HEK293 (cell line): ENCODE results near the gene C22orf15.

Experiments
- CTCF ChIA-PET: fragments of 350-600 bp; formaldehyde crosslinking; extraction: SDS; loops from one replicate; lab custom pipeline; 2021; ENCODE audit warnings: antibody characterized with exemption; lab: Yijun Ruan, JAX
- POLR2A ChIA-PET: fragments of 300-600 bp; formaldehyde crosslinking; extraction: SDS; loops from one replicate; lab custom pipeline; 2020; ENCODE audit warnings: antibody characterized with exemption, inconsistent platforms; lab: Yijun Ruan, JAX
- H3K27ac ChIP-seq: fragments of 200-500 bp; sonication (Bioruptor generic); 2 replicates; pipeline ENCODE4 v1.5.1; 2014; ENCODE audit warnings: low read depth, low read length, control low read depth, inconsistent platforms; ENCODE audit errors: extremely low read depth
- H3K36me3 ChIP-seq, 2 experiments: fragments of 200-500 bp in 1 of 2; sonication (Bioruptor generic) in 1 of 2; 1 replicate in 1 of 2; 2 replicates in 1 of 2; pipeline ENCODE4 v1.5.1; 2014 to 2017; ENCODE audit warnings: inconsistent platforms in 2 of 2, low read length in 2 of 2; ENCODE audit not compliant: control insufficient read depth in 2 of 2, insufficient read depth in 1 of 2
- H3K4me1 ChIP-seq: fragments of 200-500 bp; sonication (Bioruptor generic); 2 replicates; pipeline ENCODE4 v1.5.1; 2014; ENCODE audit warnings: mild to moderate bottlenecking, low read length, inconsistent platforms; ENCODE audit not compliant: control insufficient read depth, insufficient read depth
- H3K4me3 ChIP-seq: 2 replicates; pipeline ENCODE4 v1.5.1; 2011; ENCODE audit warnings: low read depth, mild to moderate bottlenecking, control low read depth, low read length, moderate library complexity
- H3K9me3 ChIP-seq: fragments of 200-500 bp; sonication (Bioruptor generic); 2 replicates; pipeline ENCODE4 v1.5.1; 2014; ENCODE audit warnings: low read depth, low read length, inconsistent platforms; ENCODE audit not compliant: control insufficient read depth, insufficient read depth
- ATF2 ChIP-seq: fragments of 450-650 bp; formaldehyde crosslinking; IDR thresholded peaks from 2 replicates; pipeline ENCODE4 v1.5.1; 2016; ENCODE audit warnings: missing biosample characterization, missing genetic modification characterization, low read depth
- BCL11B ChIP-seq: fragments of 450-650 bp; formaldehyde crosslinking; IDR thresholded peaks from 2 replicates; pipeline ENCODE4 v1.5.1; 2016; ENCODE audit warnings: low read depth, missing biosample characterization, missing genetic modification characterization
- CTCF ChIP-seq: fragments of 450-650 bp; formaldehyde crosslinking; IDR thresholded peaks from 2 replicates; pipeline ENCODE4 v1.5.1; 2016; ENCODE audit warnings: missing biosample characterization, missing genetic modification characterization
- EGR2 ChIP-seq: fragments of 450-650 bp; formaldehyde crosslinking; IDR thresholded peaks from 2 replicates; pipeline ENCODE4 v1.5.1; 2016; ENCODE audit warnings: low read depth, missing biosample characterization, missing genetic modification characterization
- ELK4 ChIP-seq: IDR thresholded peaks from 2 replicates; pipeline ENCODE4 v1.6.1; 2011; ENCODE audit warnings: mild to moderate bottlenecking, low read depth, low read length, borderline replicate concordance
- IKZF3 ChIP-seq: fragments of 450-650 bp; IDR thresholded peaks from 2 replicates; pipeline ENCODE4 v1.5.0; 2018; ENCODE audit warnings: missing biosample characterization, mild to moderate bottlenecking, missing genetic modification characterization, moderate library complexity
- PRDM1 ChIP-seq: fragments of 450-650 bp; formaldehyde crosslinking; IDR thresholded peaks from 2 replicates; pipeline ENCODE4; 2016; ENCODE audit warnings: missing biosample characterization, missing genetic modification characterization
- SCRT1 ChIP-seq: fragments of 450-650 bp; formaldehyde crosslinking; IDR thresholded peaks from 2 replicates; pipeline ENCODE4 v1.5.1; 2016; ENCODE audit warnings: missing biosample characterization, missing genetic modification characterization, borderline replicate concordance
- TRIM28 ChIP-seq: IDR thresholded peaks from 2 replicates; pipeline ENCODE4 v1.6.1; 2011; ENCODE audit warnings: low read length, control low read depth, borderline replicate concordance
- YY1 ChIP-seq: fragments of 450-650 bp; formaldehyde crosslinking; IDR thresholded peaks from 2 replicates; pipeline ENCODE4 v1.5.1; 2018; ENCODE audit warnings: missing biosample characterization, missing genetic modification characterization
- ZBTB26 ChIP-seq: fragments of 450-650 bp; formaldehyde crosslinking; optimal IDR thresholded peaks from 2 replicates; pipeline ENCODE3; 2016; ENCODE audit warnings: missing biosample characterization, mild to moderate bottlenecking, missing genetic modification characterization
- ZBTB48 ChIP-seq: fragments of 450-650 bp; formaldehyde crosslinking; IDR thresholded peaks from 2 replicates; pipeline ENCODE4 v1.5.1; 2016; ENCODE audit warnings: missing biosample characterization, missing genetic modification characterization
- ZNF138 ChIP-seq: fragments of 450-650 bp; formaldehyde crosslinking; IDR thresholded peaks from 2 replicates; pipeline ENCODE4 v1.5.1; 2016; ENCODE audit warnings: missing biosample characterization, missing genetic modification characterization, borderline replicate concordance
- ZNF175 ChIP-seq: fragments of 450-650 bp; formaldehyde crosslinking; IDR thresholded peaks from 2 replicates; pipeline ENCODE4 v1.5.1; 2016; ENCODE audit warnings: missing biosample characterization, missing genetic modification characterization
- ZNF248 ChIP-seq: fragments of 450-650 bp; formaldehyde crosslinking; IDR thresholded peaks from 2 replicates; pipeline ENCODE4 v1.5.1; 2017; ENCODE audit warnings: missing biosample characterization, missing genetic modification characterization
- ZNF501 ChIP-seq: fragments of 450-650 bp; formaldehyde crosslinking; IDR thresholded peaks from 2 replicates; pipeline ENCODE4 v1.5.1; 2016; ENCODE audit warnings: missing biosample characterization, missing genetic modification characterization
- ZNF518A ChIP-seq: fragments of 450-650 bp; formaldehyde crosslinking; conservative IDR thresholded peaks from 2 replicates; pipeline ENCODE4 v1.5.1; 2016; ENCODE audit warnings: low read depth, missing biosample characterization, missing genetic modification characterization
- ZNF560 ChIP-seq: fragments of 450-650 bp; formaldehyde crosslinking; IDR thresholded peaks from 2 replicates; pipeline ENCODE4 v1.5.1; 2017; ENCODE audit warnings: missing biosample characterization, missing genetic modification characterization, borderline replicate concordance
- ZNF623 ChIP-seq: fragments of 450-650 bp; formaldehyde crosslinking; IDR thresholded peaks from 2 replicates; pipeline ENCODE4 v1.5.1; 2016; ENCODE audit warnings: missing biosample characterization, missing genetic modification characterization
- ZNF626 ChIP-seq: fragments of 450-650 bp; sonication (Bioruptor Pico); formaldehyde crosslinking; IDR thresholded peaks from 2 replicates; pipeline ENCODE4 v1.5.1; 2018; ENCODE audit warnings: missing biosample characterization, missing genetic modification characterization, inconsistent platforms
- ZNF677 ChIP-seq: fragments of 450-650 bp; IDR thresholded peaks from 2 replicates; pipeline ENCODE4 v1.5.0; 2018; ENCODE audit warnings: missing biosample characterization, mild to moderate bottlenecking, missing genetic modification characterization, moderate library complexity
- ZNF704 ChIP-seq: fragments of 450-650 bp; formaldehyde crosslinking; IDR thresholded peaks from 2 replicates; pipeline ENCODE4 v1.5.1; 2016; ENCODE audit warnings: missing biosample characterization, missing genetic modification characterization
- ZNF747 ChIP-seq: fragments of 450-650 bp; formaldehyde crosslinking; IDR thresholded peaks from 2 replicates; pipeline ENCODE4 v1.5.1; 2016; ENCODE audit warnings: missing biosample characterization, missing genetic modification characterization
- ZNF777 ChIP-seq: fragments of 450-650 bp; formaldehyde crosslinking; IDR thresholded peaks from 2 replicates; pipeline ENCODE4 v1.5.1; 2017; ENCODE audit warnings: missing biosample characterization, missing genetic modification characterization, borderline replicate concordance

The C22orf15 gene

GRCh38 chr22:23759566-23759965, 3.2 kb upstream of the C22orf15 start (continued):
- TF ChIP-seq ZNF518A (tag by site-specific recombination) (no peak), ZBTB26 (tag by site-specific recombination) (no peak), ELK4 (no peak), ZBTB48 (tag by site-specific recombination) (no peak), ZNF747 (tag by site-specific recombination) (no peak), ZNF777 (no peak), ZNF248 (tag by site-specific recombination) (no peak), SCRT1 (tag by site-specific recombination) (no peak)
- TF ChIP-seq, all 188 proteins: peak for 0

GRCh38 chr22:23760056-23760455, 2.7 kb upstream of the C22orf15 start:
- CTCF ChIA-PET: interaction anchor here (0.8 kb wide), 1 partner anchor 222 kb away, joined by 3 read pairs; no protein-coding TSS in a partner anchor
- no peaks in the 10 kb centered on the region for H3K9me3 ChIP-seq
- H3K27ac ChIP-seq: no peak overlapping the region
- H3K4me3 ChIP-seq: no peak overlapping the region
- H3K36me3 ChIP-seq: peaks cover 0 to 15% of the 10 kb centered on the region in 2 experiments; a peak in 1 of 3 replicates
- H3K4me1 ChIP-seq: no peaks in the 10 kb centered on the region
- POLR2A ChIA-PET: interaction anchor here (0.6 to 1.1 kb wide), 2 partner anchors 11 to 44 kb away, joined by 3 to 5 read pairs; no protein-coding TSS in a partner anchor
- TF ChIP-seq IKZF3 (tag by site-specific recombination) (no peak), ZNF623 (tag by site-specific recombination) (no peak), ZNF175 (no peak), ATF2 (tag by site-specific recombination) (no peak), ZNF704 (tag by site-specific recombination) (no peak), CTCF (tag by site-specific recombination) (no peak), YY1 (tag by site-specific recombination) (no peak), TRIM28 (no peak), ZNF626 (tag by site-specific recombination) (no peak), EGR2 (tag by site-specific recombination) (no peak), ZNF138 (no peak), ZNF501 (no peak), BCL11B (tag by site-specific recombination) (no peak), ZNF677 (tag by site-specific recombination) (no peak), ZNF560 (tag by site-specific recombination) (no peak), PRDM1 (tag by site-specific recombination) (no peak)
